CD8-positive, alpha-beta memory T cell (primary cell): ENCODE measurements around the gene OCEL1. TPM values are rescaled to one million over a fixed set of nuclear protein-coding genes. Genes with fewer than 3 reads are reported as not detected.

Experiments
- CTCF ChIA-PET: fragments of 350-600 bp; sonication (Branson Sonifier 250); formaldehyde crosslinking; loops from one replicate; lab custom pipeline; 2021; ENCODE audit warnings: antibody characterized with exemption; lab: Charles Lee
- POLR2A ChIA-PET: fragments of 350-600 bp; sonication (Branson Sonifier 250); formaldehyde crosslinking; loops from one replicate; lab custom pipeline; 2021; ENCODE audit warnings: antibody characterized with exemption; lab: Charles Lee
- DNase-seq, 5 donors: peaks; one replicate each; pipeline versions ENCODE4 v3.0.0 to v3.0.0-alpha.2; 2020 to 2022; ENCODE audit warnings: mixed read lengths in 1 of 5
- H3K27ac ChIP-seq: one replicate; pipeline ENCODE4 v1.7.0; 2013; ENCODE audit warnings: low read depth, mild to moderate bottlenecking, low read length, moderate library complexity
- H3K27me3 ChIP-seq: 2 replicates; pipeline ENCODE4 v1.7.0; 2013; ENCODE audit warnings: low read length, mild to moderate bottlenecking; ENCODE audit not compliant: insufficient read depth, poor library complexity, severe bottlenecking
- H3K36me3 ChIP-seq: 2 replicates; pipeline ENCODE4 v1.7.0; 2013; ENCODE audit warnings: mild to moderate bottlenecking, low read length, moderate library complexity; ENCODE audit not compliant: insufficient read depth
- H3K4me1 ChIP-seq: 2 replicates; pipeline ENCODE4 v1.7.0; 2013; ENCODE audit warnings: mild to moderate bottlenecking, low read length, moderate library complexity; ENCODE audit not compliant: insufficient read depth
- H3K4me3 ChIP-seq: 2 replicates; pipeline ENCODE4 v1.7.0; 2013; ENCODE audit warnings: mild to moderate bottlenecking, low read length
- H3K9me3 ChIP-seq: 2 replicates; pipeline ENCODE4 v1.7.0; 2013; ENCODE audit warnings: mild to moderate bottlenecking, low read length
- H3K27ac Mint-ChIP-seq, 8 donors: one replicate each; pipeline ENCODE4 v1.8.0; 2020 to 2021; ENCODE audit warnings: mixed read lengths in 8 of 8, mild to moderate bottlenecking in 6 of 8, inconsistent platforms in 3 of 8, moderate library complexity in 3 of 8
- H3K27me3 Mint-ChIP-seq, 2 donors: one replicate each; pipeline ENCODE4 v1.8.0; 2020 to 2021; ENCODE audit warnings: mixed read lengths in 2 of 2, mild to moderate bottlenecking in 1 of 2, moderate library complexity in 1 of 2
- H3K36me3 Mint-ChIP-seq, 3 donors: one replicate each; pipeline ENCODE4 v1.8.0; 2020 to 2021; ENCODE audit warnings: mixed read lengths in 3 of 3, inconsistent platforms in 1 of 3, mild to moderate bottlenecking in 1 of 3
- H3K4me1 Mint-ChIP-seq, 3 donors: one replicate each; pipeline ENCODE4 v1.8.0; 2020 to 2021; ENCODE audit warnings: mixed read lengths in 3 of 3, inconsistent platforms in 1 of 3, mild to moderate bottlenecking in 1 of 3
- H3K4me3 Mint-ChIP-seq, 7 donors: one replicate each; pipeline ENCODE4 v1.8.0; 2020 to 2021; ENCODE audit warnings: mixed read lengths in 7 of 7, mild to moderate bottlenecking in 6 of 7, moderate library complexity in 4 of 7, inconsistent platforms in 2 of 7
- H3K9me3 Mint-ChIP-seq, 5 donors: one replicate each; pipeline ENCODE4 v1.8.0; 2020 to 2022; ENCODE audit warnings: mixed read lengths in 5 of 5, mild to moderate bottlenecking in 3 of 5, moderate library complexity in 2 of 5, inconsistent platforms in 1 of 5
- polyA plus RNA-seq: library from polyadenylated mRNA; unstranded; fragments of 300-500 nt; fragmentation: Illumina TruSeq; gene quantifications from one replicate; pipeline ENCODE4 v1.2.3, GENCODE V29; 2021
- total RNA-seq, 2 experiments: library from RNA; stranded (reverse); gene quantifications; one replicate each; pipeline ENCODE4 v1.2.3, GENCODE V29; 2021

OCEL1 gene
- total and polyA plus RNA-seq, 3 experiments from 2014 or later = 15.0 to 35.5 (median 16.8) TPM

DNA sequence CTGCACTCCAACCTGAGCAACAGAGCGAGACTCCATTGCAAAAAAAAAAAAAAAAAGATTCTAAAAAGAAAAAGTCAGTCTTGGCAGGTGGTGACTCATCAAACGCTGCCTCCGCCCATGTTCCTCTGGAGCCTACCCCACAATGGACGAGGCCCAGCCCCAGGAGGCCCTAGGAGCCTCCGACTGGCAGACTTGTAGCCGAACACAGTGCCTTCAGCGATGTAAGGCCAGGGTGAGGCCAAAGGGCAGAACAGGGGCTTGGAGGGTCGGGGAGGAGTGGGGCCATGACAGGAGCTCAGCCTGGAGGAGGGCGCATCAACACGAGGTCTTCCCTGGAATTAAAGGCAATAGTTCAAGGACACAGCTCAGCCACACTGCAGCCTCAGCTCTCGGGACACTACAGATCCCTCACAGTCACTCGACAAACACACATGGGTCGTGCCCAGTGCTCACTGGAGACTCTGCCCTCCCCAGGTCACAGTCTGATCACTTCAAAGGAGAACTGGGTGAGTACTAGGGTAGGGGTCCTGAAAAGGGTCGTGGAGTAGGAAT, 5.7 kb upstream of the OCEL1 start:
- no peaks in the 10 kb centered on the region for H3K9me3 Mint-ChIP-seq
- POLR2A ChIA-PET = interaction anchor here (1.1 kb wide), 1 partner anchor 11 kb away, joined by 3 read pairs; no protein-coding TSS in a partner anchor
- no peak overlapping the region for H3K4me3 Mint-ChIP-seq
- peak overlapping the region; percentile 57 for H3K27ac ChIP-seq
- H3K4me1 Mint-ChIP-seq = peaks cover 4 to 11% (median 7%) of the 10 kb centered on the region in 3 donors
- no peaks in the 10 kb centered on the region for H3K9me3 ChIP-seq
- CTCF ChIA-PET = interaction anchor here (1.2 to 1.7 kb wide), 2 partner anchors 16 to 36 kb away, joined by 4 to 5 read pairs; no protein-coding TSS in a partner anchor
- peaks cover 7 to 30% (median 7%) of the 10 kb centered on the region in 3 donors for H3K36me3 Mint-ChIP-seq
- no peak for DNase-seq
- H3K27me3 Mint-ChIP-seq = no peaks in the 10 kb centered on the region
- no peaks in the 10 kb centered on the region for H3K27me3 ChIP-seq
- peaks cover 10% of the 10 kb centered on the region for H3K4me1 ChIP-seq
- no peaks in the 10 kb centered on the region for H3K36me3 ChIP-seq
- H3K27ac Mint-ChIP-seq = no peak overlapping the region
- H3K4me3 ChIP-seq = no peak overlapping the region

DNA sequence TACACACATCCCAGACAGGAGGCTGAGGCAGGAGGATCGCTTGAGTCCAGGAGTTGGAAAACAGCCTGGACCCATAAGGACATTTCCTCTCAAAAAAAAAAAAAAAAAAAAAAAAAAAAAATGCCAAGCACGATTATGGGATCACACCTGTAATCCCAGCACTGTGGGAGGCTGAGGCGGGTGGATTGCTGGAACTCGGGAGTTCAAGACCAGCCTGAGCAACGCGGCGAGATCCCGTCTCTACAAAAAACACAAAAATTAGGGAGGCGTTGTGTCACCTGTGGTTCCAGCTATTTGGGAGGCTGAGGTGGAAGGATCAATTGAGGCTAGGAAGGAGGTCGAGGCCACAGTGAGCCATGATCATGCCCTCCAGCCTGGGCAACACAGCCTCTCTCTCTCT, 973 bp upstream of the OCEL1 start:
- ChIA-PET CTCF (interaction anchor here (0.8 to 3.8 kb wide), 5 partner anchors 10 to 151 kb away, joined by 3 to 18 read pairs (median 4); partner anchors contain the start of gene USE1), POLR2A (interaction anchor here (3.1 to 3.2 kb wide), 2 partner anchors 10 kb away, joined by 18 to 39 read pairs; partner anchors contain the start of gene USE1)
- Mint-ChIP-seq H3K27me3 (no peaks in the 10 kb centered on the region), H3K4me3 (peak overlapping the region in 6 of 7 donors; percentile 50 to 95 (median 89)), H3K4me1 (peaks cover 5 to 21% (median 6%) of the 10 kb centered on the region in 3 donors), H3K27ac (peak overlapping the region in 1 of 8 donors; percentile 68), H3K36me3 (peaks cover 0 to 13% (median 0%) of the 10 kb centered on the region in 3 donors), H3K9me3 (no peaks in the 10 kb centered on the region)
- Histone ChIP-seq H3K27ac (no peak overlapping the region), H3K9me3 (no peaks in the 10 kb centered on the region), H3K4me1 (peaks cover 4% of the 10 kb centered on the region), H3K27me3 (no peaks in the 10 kb centered on the region), H3K4me3 (no peak overlapping the region), H3K36me3 (no peaks in the 10 kb centered on the region)
- no peak for DNase-seq

DNA sequence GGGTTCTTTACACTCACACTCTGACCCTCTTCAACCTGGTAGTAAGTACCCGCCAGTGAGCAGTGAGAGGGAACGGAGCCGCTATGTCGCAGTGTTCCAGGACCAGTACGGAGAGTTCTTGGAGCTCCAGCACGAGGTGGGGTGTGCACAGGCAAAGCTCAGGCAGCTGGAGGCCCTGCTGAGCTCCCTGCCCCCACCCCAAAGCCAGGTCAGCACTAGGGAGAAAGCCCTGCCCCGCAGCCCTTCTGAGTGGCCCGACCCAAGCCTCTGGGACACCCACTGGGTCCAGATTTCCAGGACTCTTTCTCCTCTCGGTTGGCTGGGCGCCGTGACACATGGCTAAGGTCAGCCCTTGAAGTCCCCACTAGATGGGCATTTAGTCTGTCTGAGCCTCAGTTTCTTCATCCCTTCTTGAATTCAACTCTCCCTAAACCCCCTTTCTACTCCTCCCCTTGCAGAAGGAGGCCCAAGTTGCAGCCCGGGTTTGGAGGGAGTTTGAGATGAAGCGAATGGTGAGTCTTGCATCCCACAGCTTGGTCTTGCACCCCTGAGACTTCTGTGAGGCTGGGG, 1.9 kb downstream of the OCEL1 start:
- Histone ChIP-seq H3K9me3 (no peaks in the 10 kb centered on the region), H3K27me3 (no peaks in the 10 kb centered on the region), H3K4me1 (peaks cover 4% of the 10 kb centered on the region), H3K27ac (peak overlapping the region; percentile 1), H3K36me3 (no peaks in the 10 kb centered on the region), H3K4me3 (no peak overlapping the region)
- CTCF ChIA-PET = interaction anchor here (1.5 to 3.8 kb wide), 2 partner anchors 11 to 13 kb away, joined by 4 to 18 read pairs; partner anchors contain the start of gene USE1
- H3K27ac Mint-ChIP-seq = no peak overlapping the region
- no peak for DNase-seq
- H3K27me3 Mint-ChIP-seq = peaks cover 0 to 3% of the 10 kb centered on the region in 2 donors
- H3K4me1 Mint-ChIP-seq = peaks cover 5 to 21% (median 6%) of the 10 kb centered on the region in 3 donors
- H3K36me3 Mint-ChIP-seq = peaks cover 0 to 11% (median 0%) of the 10 kb centered on the region in 3 donors
- H3K9me3 Mint-ChIP-seq = no peaks in the 10 kb centered on the region
- POLR2A ChIA-PET = interaction anchor here (3.1 to 3.2 kb wide), 2 partner anchors 7 to 13 kb away, joined by 18 to 39 read pairs; partner anchors contain the start of gene USE1
- H3K4me3 Mint-ChIP-seq = peak overlapping the region in 4 of 7 donors; percentile 29 to 95 (median 77)

DNA sequence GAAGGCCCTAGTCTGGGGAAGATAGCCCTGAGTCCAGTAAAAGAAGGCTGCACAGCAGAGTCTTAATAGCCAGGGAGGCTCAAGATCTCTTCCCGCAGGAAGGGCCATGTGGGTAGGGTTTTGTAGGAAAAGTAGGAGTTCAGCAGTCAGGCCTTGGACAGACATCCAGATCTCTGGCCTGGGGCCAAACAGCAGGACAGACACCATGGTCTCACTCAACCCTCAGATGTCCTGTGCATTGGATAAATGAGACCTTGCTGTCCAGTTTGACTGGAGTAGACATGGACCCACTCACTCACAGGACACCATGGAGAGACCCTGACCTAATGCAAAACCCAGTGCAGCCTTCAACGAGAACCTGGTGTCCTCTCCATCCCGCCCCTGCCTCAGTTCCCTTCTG, 3.9 kb downstream of the OCEL1 start:
- Histone ChIP-seq H3K27me3 (no peaks in the 10 kb centered on the region), H3K36me3 (no peaks in the 10 kb centered on the region), H3K27ac (no peak overlapping the region), H3K9me3 (no peaks in the 10 kb centered on the region), H3K4me1 (peaks cover 12% of the 10 kb centered on the region), H3K4me3 (no peak overlapping the region)
- H3K4me3 Mint-ChIP-seq = no peak overlapping the region
- DNase-seq = no peak
- H3K27ac Mint-ChIP-seq = no peak overlapping the region
- peaks cover 0 to 11% (median 0%) of the 10 kb centered on the region in 3 donors for H3K36me3 Mint-ChIP-seq
- H3K4me1 Mint-ChIP-seq = peaks cover 9 to 23% (median 9%) of the 10 kb centered on the region in 3 donors
- POLR2A ChIA-PET = no interaction called here
- peaks cover 0 to 3% of the 10 kb centered on the region in 2 donors for H3K27me3 Mint-ChIP-seq
- H3K9me3 Mint-ChIP-seq = no peaks in the 10 kb centered on the region
- CTCF ChIA-PET = no interaction called here

DNA sequence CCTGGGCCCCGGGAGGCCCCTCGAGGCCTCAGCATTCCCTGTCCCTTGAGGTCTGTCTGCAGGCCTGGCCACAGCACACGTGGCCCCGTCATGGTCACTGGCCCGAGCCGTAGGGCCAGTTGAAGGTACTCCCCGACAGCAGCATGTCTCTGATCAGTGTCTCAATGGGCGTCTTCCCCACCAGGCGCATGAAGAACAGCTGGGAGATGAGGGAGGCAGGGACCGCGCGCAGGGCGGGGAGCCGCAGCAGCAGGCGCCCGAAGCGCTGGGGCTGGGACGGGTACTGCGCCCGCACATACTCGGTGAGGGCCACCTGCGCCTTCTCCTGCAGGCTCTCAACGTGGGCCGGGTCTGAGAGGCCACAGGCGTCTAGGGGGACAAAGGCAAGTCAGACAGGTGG, 6.2 kb downstream of the OCEL1 start:
- no peak overlapping the region for H3K27ac Mint-ChIP-seq
- H3K4me3 Mint-ChIP-seq = peak overlapping the region in 1 of 7 donors; percentile 18
- no peaks in the 10 kb centered on the region for H3K36me3 ChIP-seq
- no peak overlapping the region for H3K4me3 ChIP-seq
- no peaks in the 10 kb centered on the region for H3K9me3 ChIP-seq
- H3K36me3 Mint-ChIP-seq = peaks cover 0 to 6% (median 0%) of the 10 kb centered on the region in 3 donors
- peaks cover 0 to 3% of the 10 kb centered on the region in 2 donors for H3K27me3 Mint-ChIP-seq
- H3K9me3 Mint-ChIP-seq = no peaks in the 10 kb centered on the region
- H3K4me1 ChIP-seq = peaks cover 15% of the 10 kb centered on the region
- no peak overlapping the region for H3K27ac ChIP-seq
- no peak for DNase-seq
- H3K4me1 Mint-ChIP-seq = peaks cover 4 to 14% (median 7%) of the 10 kb centered on the region in 3 donors
- ChIA-PET CTCF (no interaction called here), POLR2A (no interaction called here)
- no peaks in the 10 kb centered on the region for H3K27me3 ChIP-seq

DNA sequence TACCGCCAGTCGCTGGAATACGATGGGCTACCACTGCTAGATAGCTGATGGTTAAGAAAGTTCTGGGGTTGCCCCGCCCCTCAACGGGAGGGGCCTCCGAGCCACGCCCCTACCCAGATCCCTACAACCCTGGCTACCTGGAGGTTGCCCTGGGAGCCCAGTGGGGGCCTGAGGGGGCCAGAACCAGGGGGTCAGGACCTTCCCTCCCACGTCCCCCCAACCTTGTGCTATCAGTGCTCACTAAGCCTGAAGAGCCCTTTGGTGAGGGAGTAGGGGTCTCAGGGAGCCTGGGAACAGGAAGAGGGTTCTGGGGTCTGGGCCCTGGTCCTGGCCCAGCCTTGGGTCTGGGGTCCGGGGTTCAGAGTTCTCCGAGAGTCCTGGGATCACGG, 8.9 kb downstream of the OCEL1 start:
- Mint-ChIP-seq H3K36me3 (no peaks in the 10 kb centered on the region), H3K9me3 (no peaks in the 10 kb centered on the region), H3K27me3 (peaks cover 0 to 3% of the 10 kb centered on the region in 2 donors), H3K4me3 (peak overlapping the region; percentile 63 to 83 (median 73)), H3K4me1 (peaks cover 4 to 7% (median 5%) of the 10 kb centered on the region in 3 donors), H3K27ac (no peak overlapping the region)
- DNase-seq = peak in 4 of 5 donors; percentile 20 to 55 (median 42)
- H3K4me1 ChIP-seq = peaks cover 15% of the 10 kb centered on the region
- H3K4me3 ChIP-seq = peak overlapping the region; percentile 78
- H3K9me3 ChIP-seq = no peaks in the 10 kb centered on the region
- H3K27me3 ChIP-seq = no peaks in the 10 kb centered on the region
- CTCF ChIA-PET = interaction anchor here (0.6 to 2.2 kb wide), 17 partner anchors 9 to 839 kb away, joined by 3 to 18 read pairs (median 6); partner anchors contain the start of genes HAUS8, MRPL34, MYO9B and OCEL1
- POLR2A ChIA-PET = interaction anchor here (0.6 to 1.9 kb wide), 5 partner anchors 9 to 158 kb away, joined by 5 to 18 read pairs (median 11); partner anchors contain the start of genes OCEL1 and USE1
- H3K27ac ChIP-seq = peak overlapping the region; percentile 64
- no peaks in the 10 kb centered on the region for H3K36me3 ChIP-seq

DNA sequence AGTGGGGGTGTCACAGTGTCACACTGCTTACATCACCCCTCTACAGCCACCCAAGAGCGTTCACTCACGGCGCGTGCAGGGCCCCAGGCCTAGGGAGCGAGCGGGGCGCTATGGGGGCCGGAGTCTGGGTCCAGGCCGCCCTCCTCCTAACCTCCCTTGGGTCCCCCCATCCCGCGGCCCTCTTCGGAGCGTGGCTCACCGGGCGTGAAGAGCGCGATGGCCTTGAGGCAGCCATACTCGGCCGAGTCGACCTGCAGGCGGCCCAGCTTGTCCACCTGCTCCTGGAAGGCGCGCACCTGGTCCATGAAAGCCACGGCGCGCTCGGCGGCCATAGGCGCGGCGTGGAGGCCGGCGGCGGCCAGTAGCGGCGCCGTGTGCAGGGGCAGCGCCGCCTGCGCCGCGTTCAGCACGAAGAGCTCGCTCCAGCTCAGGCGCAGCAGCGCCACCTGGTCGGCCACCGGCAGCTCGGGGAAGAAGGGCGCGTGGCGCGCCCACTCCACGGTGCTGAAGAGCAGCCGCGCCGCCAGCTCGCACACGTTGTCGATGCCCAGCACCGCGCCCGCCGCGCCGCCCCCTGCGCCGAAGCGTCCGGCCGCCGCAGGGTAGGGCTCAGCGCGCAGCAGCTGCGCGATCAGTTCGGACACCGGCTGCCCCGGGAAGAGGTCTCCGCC, 9.4 kb downstream of the OCEL1 start:
- H3K4me3 Mint-ChIP-seq = peak overlapping the region; percentile 63 to 83 (median 73)
- peaks cover 0 to 3% of the 10 kb centered on the region in 2 donors for H3K27me3 Mint-ChIP-seq
- Histone ChIP-seq H3K27me3 (no peaks in the 10 kb centered on the region), H3K9me3 (no peaks in the 10 kb centered on the region), H3K4me3 (peak overlapping the region; percentile 78), H3K36me3 (no peaks in the 10 kb centered on the region), H3K4me1 (peaks cover 15% of the 10 kb centered on the region), H3K27ac (peak overlapping the region; percentile 64)
- no peaks in the 10 kb centered on the region for H3K36me3 Mint-ChIP-seq
- CTCF ChIA-PET = interaction anchor here (0.6 to 2.2 kb wide), 27 partner anchors 9 to 1566 kb away, joined by 3 to 18 read pairs (median 5); partner anchors contain the start of genes BABAM1, HAUS8, MRPL34 and MYO9B
- no peak overlapping the region for H3K27ac Mint-ChIP-seq
- no peaks in the 10 kb centered on the region for H3K9me3 Mint-ChIP-seq
- peaks cover 4 to 7% (median 5%) of the 10 kb centered on the region in 3 donors for H3K4me1 Mint-ChIP-seq
- POLR2A ChIA-PET = interaction anchor here (0.6 to 1.9 kb wide), 6 partner anchors 9 to 159 kb away, joined by 4 to 18 read pairs (median 8); partner anchors contain the start of genes OCEL1 and USE1
- peak; percentile 65 to 84 (median 71) for DNase-seq
